ENCODE data around the gene MRPL3.
"Not testable (repeated sequence)": the region's sequence is repeated elsewhere in the genome, so short reads cannot be mapped to it uniquely, and the experiment has no call there.

The MRPL3 gene

GRCh38 chr3:131491775-131492174 lies 11.0 kb downstream of the MRPL3 start:
- DNase-seq: no peak

GRCh38 chr3:131491084-131491483 lies 11.7 kb downstream of the MRPL3 start:
- DNase-seq: no peak

- DNase-seq: not testable (repeated sequence)
Observed at GRCh38 chr3:131486545-131486944, 16.2 kb downstream of the MRPL3 start.

GRCh38 chr3:131485119-131485518 lies 17.7 kb downstream of the MRPL3 start:
- DNase-seq: no peak

GRCh38 chr3:131484496-131485111 lies 18.2 kb downstream of the MRPL3 start:
- no peak for DNase-seq

GRCh38 chr3:131480116-131480515 lies 22.7 kb downstream of the MRPL3 start:
- DNase-seq: no peak

GRCh38 chr3:131477813-131478212 lies 25.0 kb downstream of the MRPL3 start:
- no peak for DNase-seq

GRCh38 chr3:131474115-131474514 lies 28.7 kb downstream of the MRPL3 start:
- no peak for DNase-seq

- DNase-seq: no peak
Observed at GRCh38 chr3:131470377-131470776, 32.4 kb downstream of the MRPL3 start.

GRCh38 chr3:131458653-131459052 lies 44.1 kb downstream of the MRPL3 start:
- DNase-seq: no peak

- no peak for DNase-seq
Observed at GRCh38 chr3:131457220-131457619, 45.6 kb downstream of the MRPL3 start.

- no peak for DNase-seq
Observed at GRCh38 chr3:131454501-131454900, 48.3 kb downstream of the MRPL3 start.

- DNase-seq: no peak
Observed at GRCh38 chr3:131453533-131453932, 49.2 kb downstream of the MRPL3 start.

- DNase-seq: no peak
Observed at GRCh38 chr3:131447349-131447748, 55.4 kb downstream of the MRPL3 start.

GRCh38 chr3:131444180-131444579 lies 58.6 kb downstream of the MRPL3 start:
- DNase-seq: no peak

- no peak for DNase-seq
Observed at GRCh38 chr3:131439084-131439483, 63.7 kb downstream of the MRPL3 start.

GRCh38 chr3:131435000-131435399 lies 67.8 kb downstream of the MRPL3 start:
- no peak for DNase-seq

- DNase-seq: no peak
Observed at GRCh38 chr3:131432441-131432840, 70.3 kb downstream of the MRPL3 start.

GRCh38 chr3:131431754-131432153 lies 71.0 kb downstream of the MRPL3 start:
- DNase-seq: no peak

- DNase-seq: no peak
Observed at GRCh38 chr3:131427226-131427625, 75.5 kb downstream of the MRPL3 start.

GRCh38 chr3:131421957-131422498 lies 80.7 kb downstream of the MRPL3 start:
- DNase-seq: no peak

GRCh38 chr3:131421301-131421700 lies 81.5 kb downstream of the MRPL3 start:
- no peak for DNase-seq

- DNase-seq: no peak
Observed at GRCh38 chr3:131417751-131418150, 85.0 kb downstream of the MRPL3 start.

Measured in T1000 (cell line).